Activated gamma-delta T cell treated with anti-CD3 and anti-CD28 coated beads, Interleukin-2, amount 50 U/mL, for 16 hours (primary cell): ENCODE results near the gene KLF6.

ENCODE experiments used
- DNase-seq: peaks from one replicate; pipeline ENCODE4 v3.0.0-alpha.2; 2020; ENCODE audit warnings: low read depth

The KLF6 gene

DNA sequence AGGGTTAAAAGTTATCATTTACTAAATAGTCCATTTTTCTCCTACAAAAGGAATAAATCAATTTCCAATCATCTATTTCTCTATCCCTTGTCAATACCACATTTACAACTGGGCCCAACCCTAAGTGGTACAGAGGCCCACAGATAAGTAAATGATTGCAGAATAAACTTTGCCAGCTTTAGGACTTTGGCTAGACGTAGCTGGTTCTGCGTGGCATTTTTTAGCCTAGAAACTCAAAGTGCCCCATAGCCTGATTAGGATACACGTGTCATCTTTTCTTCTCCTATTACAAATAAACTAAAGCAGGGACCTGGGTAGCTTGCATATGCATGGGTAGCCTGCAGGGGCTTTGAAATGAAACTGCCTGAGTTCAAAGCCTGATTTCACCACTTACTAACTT lies 56.4 kb downstream of the KLF6 start:
- DNase-seq, result no peak

DNA sequence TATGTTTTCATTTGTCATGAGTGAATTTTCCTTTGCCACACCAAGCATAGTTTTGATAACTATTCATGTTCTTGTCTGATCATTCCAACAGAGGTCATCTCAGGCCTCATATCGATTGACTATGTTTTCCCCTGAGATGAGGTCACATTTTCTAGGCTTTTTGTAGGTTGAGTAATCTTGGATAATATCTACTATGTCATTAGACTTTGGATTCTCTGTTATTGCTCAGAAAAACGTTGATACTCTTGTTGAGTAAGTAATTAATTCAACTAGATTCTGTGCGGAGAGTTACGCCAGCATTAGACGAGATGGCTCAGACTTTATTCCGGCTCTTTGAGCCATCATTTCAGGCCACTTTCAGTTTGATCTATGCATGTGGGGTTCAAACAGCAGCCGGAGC lies 57.7 kb downstream of the KLF6 start:
- no peak for DNase-seq
